K562 (cell line): ENCODE results near the gene TOR1AIP1. TPM values are rescaled to one million over a fixed set of nuclear protein-coding genes. Genes with fewer than 3 reads are reported as not detected.

Experiments
- BRD9 ChIP-seq: fragments of 450-650 bp; IDR thresholded peaks from 2 replicates; pipeline ENCODE4 v1.6.1; 2018; ENCODE audit warnings: low read depth; ENCODE audit not compliant: partially characterized antibody
- CAMTA2 ChIP-seq: fragments of 250-450 bp; sonication (Bioruptor Pico); conservative IDR thresholded peaks from 2 replicates; pipeline ENCODE4 v1.5.1; 2022
- CBX1 ChIP-seq: sonication (generic); IDR thresholded peaks from 2 replicates; pipeline ENCODE4 v1.6.1; 2016; ENCODE audit warnings: antibody characterized with exemption, low read depth, mild to moderate bottlenecking
- NFE2 ChIP-seq: IDR thresholded peaks from 2 replicates; pipeline ENCODE4 v1.6.1; 2014; ENCODE audit warnings: antibody characterized with exemption, low read depth
- POLR3A ChIP-seq: IDR thresholded peaks from 2 replicates; pipeline ENCODE4 v1.6.1; 2011; ENCODE audit warnings: borderline replicate concordance, mild to moderate bottlenecking, moderate library complexity; ENCODE audit not compliant: insufficient read length, insufficient read depth; ENCODE audit errors: extremely low read depth
- RAD51 ChIP-seq: fragments of 450-650 bp; IDR thresholded peaks from 2 replicates; pipeline ENCODE4 v1.7.1; 2016; ENCODE audit warnings: low read depth, mild to moderate bottlenecking, borderline replicate concordance
- SETDB1 ChIP-seq: IDR thresholded peaks from one replicate; pipeline ENCODE4 v1.6.1; 2012; ENCODE audit warnings: low read length, control low read depth, inconsistent platforms
- TEAD2 ChIP-seq: fragments of 450-650 bp; IDR thresholded peaks from 2 replicates; pipeline ENCODE4 v1.6.1; 2016; ENCODE audit warnings: missing genetic modification characterization, control low read depth, missing compliant biosample characterization
- XRCC5 ChIP-seq: fragments of 200-400 bp; formaldehyde crosslinking; IDR thresholded peaks from 2 replicates; pipeline ENCODE4 v1.6.1; 2017; ENCODE audit warnings: low read depth, mild to moderate bottlenecking, low read length
- ZNF23 ChIP-seq: fragments of 250-450 bp; sonication (Bioruptor Pico); IDR thresholded peaks from 2 replicates; pipeline ENCODE4 v1.4.0; 2020; ENCODE audit warnings: mild to moderate bottlenecking
- ZNF274 ChIP-seq: IDR thresholded peaks from 2 replicates; pipeline ENCODE4 v1.6.1; 2011; ENCODE audit warnings: low read depth, mild to moderate bottlenecking, low read length, moderate library complexity, borderline replicate concordance
- ZNF282 ChIP-seq: sonication (generic); formaldehyde crosslinking; IDR thresholded peaks from 2 replicates; pipeline ENCODE4 v1.8.1; 2023; ENCODE audit warnings: missing genetic modification reagents
- ZNF41 ChIP-seq: fragments of 250-450 bp; sonication (Bioruptor Pico); conservative IDR thresholded peaks from 2 replicates; pipeline ENCODE4 v1.4.0; 2020; ENCODE audit warnings: mild to moderate bottlenecking
- ZNF507 ChIP-seq: conservative IDR thresholded peaks from 2 replicates; pipeline ENCODE4 v1.6.1; 2017; ENCODE audit warnings: missing genetic modification characterization, missing compliant biosample characterization
- ZNF764 ChIP-seq: fragments of 250-450 bp; sonication (Bioruptor Pico); IDR thresholded peaks from 2 replicates; pipeline ENCODE4 v1.4.0; 2020; ENCODE audit warnings: low read depth, mild to moderate bottlenecking, moderate library complexity
- ZNF778 ChIP-seq: fragments of 450-650 bp; formaldehyde crosslinking; IDR thresholded peaks from 2 replicates; pipeline ENCODE4 v1.4.0; 2020; ENCODE audit warnings: mild to moderate bottlenecking, moderate library complexity
- polyA plus RNA-seq, 8 experiments: library from polyadenylated mRNA; depleted of rRNA in 4 of 8; stranded (reverse) in 5 of 8; unstranded in 3 of 8; fragments of >200 nt; fragmentation: Nextera tagmentation in 2 of 8; fragmentation: Illumina TruSeq in 1 of 8; extraction: Ambion mirVana in 2 of 8; extraction: Trizol in 1 of 8; gene quantifications; 2 replicates each; pipeline versions ENCODE4 v1.2.1 to v1.2.3, GENCODE V29; 2011 to 2014; ENCODE audit warnings: inconsistent platforms in 1 of 8, missing spikeins in 1 of 8
- total RNA-seq, 7 experiments: library from RNA; depleted of rRNA in 6 of 7; stranded (reverse); fragments of >200 nt in 6 of 7; fragmentation: Illumina TruSeq in 2 of 7; extraction: Trizol in 2 of 7; gene quantifications; 2 replicates each; pipeline versions ENCODE4 v1.2.1 to v1.2.3, GENCODE V29; 2011 to 2021; ENCODE audit warnings: low replicate concordance in 1 of 7
- TF ChIP-seq, protein P1 (sequence below): IDR thresholded peaks from 3 replicates; pipeline ENCODE4 v1.6.1; 2011; ENCODE audit warnings: borderline replicate concordance, mild to moderate bottlenecking; ENCODE audit not compliant: insufficient read length, insufficient read depth
- TF ChIP-seq, protein P2 (sequence below): fragments of 250-450 bp; sonication (Bioruptor Pico); IDR thresholded peaks from 2 replicates; pipeline ENCODE4 v1.5.0; 2021; ENCODE audit warnings: mild to moderate bottlenecking, borderline replicate concordance
- TF ChIP-seq, protein P3 (sequence below): fragments of 450-650 bp; conservative IDR thresholded peaks from 2 replicates; pipeline ENCODE4 v1.6.1; 2016; ENCODE audit warnings: missing genetic modification characterization, low read depth, mild to moderate bottlenecking, missing compliant biosample characterization, moderate library complexity
- TF ChIP-seq, protein P4 (sequence below): fragments of 250-450 bp; sonication (Bioruptor Pico); IDR thresholded peaks from 2 replicates; pipeline ENCODE4 v1.4.0; 2020; ENCODE audit warnings: mild to moderate bottlenecking

The TOR1AIP1 gene
- total and polyA plus RNA-seq, 9 of the 15 experiments (the other 6 are each of a cell fraction or from before 2014, with no cell fraction given), result 18.1 to 46.9 (median 35.5) TPM

DNA sequence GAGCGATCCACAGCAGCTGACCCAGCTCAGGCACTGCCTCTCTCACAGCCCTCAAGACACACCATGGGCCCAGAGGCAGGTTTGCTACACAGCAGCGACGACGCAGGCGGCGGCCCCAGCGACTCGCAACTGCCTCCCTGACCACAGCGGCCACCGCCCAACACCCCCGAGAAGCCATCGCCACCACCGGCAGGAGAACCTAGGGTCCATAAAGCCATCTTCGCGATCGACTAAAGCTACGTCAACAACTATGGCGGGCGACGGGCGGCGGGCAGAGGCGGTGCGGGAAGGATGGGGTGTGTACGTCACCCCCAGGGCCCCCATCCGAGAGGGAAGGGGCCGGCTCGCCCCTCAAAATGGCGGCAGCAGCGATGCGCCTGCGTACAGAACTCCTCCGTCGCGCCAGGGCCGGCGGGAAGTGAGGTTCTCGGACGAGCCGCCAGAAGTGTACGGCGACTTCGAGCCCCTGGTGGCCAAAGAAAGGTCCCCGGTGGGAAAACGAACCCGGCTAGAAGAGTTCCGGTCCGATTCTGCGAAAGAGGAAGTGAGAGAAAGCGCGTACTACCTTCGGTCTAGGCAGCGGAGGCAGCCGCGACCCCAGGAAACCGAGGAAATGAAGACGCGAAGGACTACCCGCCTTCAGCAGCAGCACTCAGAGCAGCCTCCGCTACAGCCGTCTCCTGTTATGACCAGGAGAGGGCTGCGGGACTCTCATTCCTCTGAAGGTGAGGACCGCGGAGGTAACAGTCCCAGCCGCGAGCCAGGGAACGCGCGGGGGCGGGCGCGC, at the start of gene TOR1AIP1 (continued):
- TF ChIP-seq ZNF507 (tag) (no peak), ZNF274 (no peak), CAMTA2 (CRISPR knock-in tag) (peak; percentile 27; the same call in 1 of the 2 replicates), BRD9 (peak; percentile 60), RAD51 (no peak), TEAD2 (tag) (no peak), ZNF41 (peak; percentile 86), SETDB1 (peak; percentile 10), ZNF778 (CRISPR knock-in tag) (no peak), XRCC5 (peak; percentile 99), POLR3A (no peak), ZNF282 (CRISPR knock-in tag) (no peak), ZNF23 (CRISPR knock-in tag) (peak; percentile 60; the same call in 1 of the 2 replicates), CBX1 (peak; percentile 89), ZNF764 (CRISPR knock-in tag) (peak; percentile 75; the same call in 1 of the 2 replicates), NFE2 (peak; percentile 53; the same call in 1 of the 2 replicates)
- TF ChIP-seq, protein P1, sequence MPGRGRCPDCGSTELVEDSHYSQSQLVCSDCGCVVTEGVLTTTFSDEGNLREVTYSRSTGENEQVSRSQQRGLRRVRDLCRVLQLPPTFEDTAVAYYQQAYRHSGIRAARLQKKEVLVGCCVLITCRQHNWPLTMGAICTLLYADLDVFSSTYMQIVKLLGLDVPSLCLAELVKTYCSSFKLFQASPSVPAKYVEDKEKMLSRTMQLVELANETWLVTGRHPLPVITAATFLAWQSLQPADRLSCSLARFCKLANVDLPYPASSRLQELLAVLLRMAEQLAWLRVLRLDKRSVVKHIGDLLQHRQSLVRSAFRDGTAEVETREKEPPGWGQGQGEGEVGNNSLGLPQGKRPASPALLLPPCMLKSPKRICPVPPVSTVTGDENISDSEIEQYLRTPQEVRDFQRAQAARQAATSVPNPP, result no peak
- TF ChIP-seq, protein P2, sequence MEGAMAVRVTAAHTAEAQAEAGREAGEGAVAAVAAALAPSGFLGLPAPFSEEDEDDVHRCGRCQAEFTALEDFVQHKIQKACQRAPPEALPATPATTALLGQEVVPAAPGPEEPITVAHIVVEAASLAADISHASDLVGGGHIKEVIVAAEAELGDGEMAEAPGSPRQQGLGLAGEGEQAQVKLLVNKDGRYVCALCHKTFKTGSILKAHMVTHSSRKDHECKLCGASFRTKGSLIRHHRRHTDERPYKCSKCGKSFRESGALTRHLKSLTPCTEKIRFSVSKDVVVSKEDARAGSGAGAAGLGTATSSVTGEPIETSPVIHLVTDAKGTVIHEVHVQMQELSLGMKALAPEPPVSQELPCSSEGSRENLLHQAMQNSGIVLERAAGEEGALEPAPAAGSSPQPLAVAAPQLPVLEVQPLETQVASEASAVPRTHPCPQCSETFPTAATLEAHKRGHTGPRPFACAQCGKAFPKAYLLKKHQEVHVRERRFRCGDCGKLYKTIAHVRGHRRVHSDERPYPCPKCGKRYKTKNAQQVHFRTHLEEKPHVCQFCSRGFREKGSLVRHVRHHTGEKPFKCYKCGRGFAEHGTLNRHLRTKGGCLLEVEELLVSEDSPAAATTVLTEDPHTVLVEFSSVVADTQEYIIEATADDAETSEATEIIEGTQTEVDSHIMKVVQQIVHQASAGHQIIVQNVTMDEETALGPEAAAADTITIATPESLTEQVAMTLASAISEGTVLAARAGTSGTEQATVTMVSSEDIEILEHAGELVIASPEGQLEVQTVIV, result no peak
- TF ChIP-seq, protein P3, sequence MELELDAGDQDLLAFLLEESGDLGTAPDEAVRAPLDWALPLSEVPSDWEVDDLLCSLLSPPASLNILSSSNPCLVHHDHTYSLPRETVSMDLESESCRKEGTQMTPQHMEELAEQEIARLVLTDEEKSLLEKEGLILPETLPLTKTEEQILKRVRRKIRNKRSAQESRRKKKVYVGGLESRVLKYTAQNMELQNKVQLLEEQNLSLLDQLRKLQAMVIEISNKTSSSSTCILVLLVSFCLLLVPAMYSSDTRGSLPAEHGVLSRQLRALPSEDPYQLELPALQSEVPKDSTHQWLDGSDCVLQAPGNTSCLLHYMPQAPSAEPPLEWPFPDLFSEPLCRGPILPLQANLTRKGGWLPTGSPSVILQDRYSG, result peak; percentile 81; the same call in 1 of the 2 replicates
- TF ChIP-seq, protein P4, sequence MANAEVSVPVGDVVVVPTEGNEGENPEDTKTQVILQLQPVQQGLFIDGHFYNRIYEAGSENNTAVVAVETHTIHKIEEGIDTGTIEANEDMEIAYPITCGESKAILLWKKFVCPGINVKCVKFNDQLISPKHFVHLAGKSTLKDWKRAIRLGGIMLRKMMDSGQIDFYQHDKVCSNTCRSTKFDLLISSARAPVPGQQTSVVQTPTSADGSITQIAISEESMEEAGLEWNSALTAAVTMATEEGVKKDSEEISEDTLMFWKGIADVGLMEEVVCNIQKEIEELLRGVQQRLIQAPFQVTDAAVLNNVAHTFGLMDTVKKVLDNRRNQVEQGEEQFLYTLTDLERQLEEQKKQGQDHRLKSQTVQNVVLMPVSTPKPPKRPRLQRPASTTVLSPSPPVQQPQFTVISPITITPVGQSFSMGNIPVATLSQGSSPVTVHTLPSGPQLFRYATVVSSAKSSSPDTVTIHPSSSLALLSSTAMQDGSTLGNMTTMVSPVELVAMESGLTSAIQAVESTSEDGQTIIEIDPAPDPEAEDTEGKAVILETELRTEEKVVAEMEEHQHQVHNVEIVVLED (CRISPR knock-in tag), result peak; percentile 89
